HEK293 (cell line): ENCODE results near the gene ANTKMT.

ENCODE experiments used
- ELK4 ChIP-seq: IDR thresholded peaks from 2 replicates; pipeline ENCODE4 v1.6.1; 2011; ENCODE audit warnings: mild to moderate bottlenecking, low read depth, low read length, borderline replicate concordance
- KLF17 ChIP-seq: fragments of 450-650 bp; formaldehyde crosslinking; IDR thresholded peaks from 2 replicates; pipeline ENCODE4 v1.5.1; 2016; ENCODE audit warnings: missing biosample characterization, missing genetic modification characterization
- OVOL3 ChIP-seq: fragments of 450-650 bp; formaldehyde crosslinking; IDR thresholded peaks from 2 replicates; pipeline ENCODE4 v1.5.1; 2016; ENCODE audit warnings: missing biosample characterization, missing genetic modification characterization
- PRDM4 ChIP-seq: fragments of 450-650 bp; formaldehyde crosslinking; IDR thresholded peaks from 2 replicates; pipeline ENCODE4 v1.5.1; 2017; ENCODE audit warnings: missing biosample characterization, missing genetic modification characterization
- WT1 ChIP-seq: fragments of 450-650 bp; formaldehyde crosslinking; IDR thresholded peaks from 2 replicates; pipeline ENCODE4 v1.5.1; 2016; ENCODE audit warnings: missing biosample characterization, missing genetic modification characterization
- ZBTB11 ChIP-seq: fragments of 450-650 bp; formaldehyde crosslinking; conservative IDR thresholded peaks from 2 replicates; pipeline ENCODE4 v1.5.1; 2016; ENCODE audit warnings: low read depth, missing biosample characterization, missing genetic modification characterization
- ZBTB21 ChIP-seq: fragments of 450-650 bp; formaldehyde crosslinking; IDR thresholded peaks from 2 replicates; pipeline ENCODE4 v1.5.1; 2017; ENCODE audit warnings: missing biosample characterization, missing genetic modification characterization
- ZBTB26 ChIP-seq: fragments of 450-650 bp; formaldehyde crosslinking; optimal IDR thresholded peaks from 2 replicates; pipeline ENCODE3; 2016; ENCODE audit warnings: missing biosample characterization, mild to moderate bottlenecking, missing genetic modification characterization
- ZBTB6 ChIP-seq: fragments of 450-650 bp; formaldehyde crosslinking; IDR thresholded peaks from 2 replicates; pipeline ENCODE4 v1.5.1; 2017; ENCODE audit warnings: missing biosample characterization, missing genetic modification characterization
- ZNF112 ChIP-seq: fragments of 450-650 bp; formaldehyde crosslinking; IDR thresholded peaks from 2 replicates; pipeline ENCODE4 v1.5.0; 2017; ENCODE audit warnings: missing biosample characterization, missing genetic modification characterization
- ZNF133 ChIP-seq: fragments of 450-650 bp; formaldehyde crosslinking; IDR thresholded peaks from 2 replicates; pipeline ENCODE4 v1.5.1; 2016; ENCODE audit warnings: missing biosample characterization, missing genetic modification characterization
- ZNF146 ChIP-seq: fragments of 450-650 bp; formaldehyde crosslinking; IDR thresholded peaks from 2 replicates; pipeline ENCODE4 v1.5.1; 2016; ENCODE audit warnings: missing biosample characterization, missing genetic modification characterization
- ZNF157 ChIP-seq: fragments of 450-650 bp; formaldehyde crosslinking; IDR thresholded peaks from 2 replicates; pipeline ENCODE4 v1.5.1; 2016; ENCODE audit warnings: missing biosample characterization, missing genetic modification characterization
- ZNF354C ChIP-seq: fragments of 450-650 bp; formaldehyde crosslinking; IDR thresholded peaks from 2 replicates; pipeline ENCODE4 v1.5.1; 2016; ENCODE audit warnings: missing biosample characterization, missing genetic modification characterization, low read depth, borderline replicate concordance
- ZNF433 ChIP-seq: fragments of 450-650 bp; formaldehyde crosslinking; IDR thresholded peaks from 2 replicates; pipeline ENCODE4 v1.5.1; 2016; ENCODE audit warnings: missing biosample characterization, missing genetic modification characterization, low read depth
- ZNF513 ChIP-seq: fragments of 450-650 bp; IDR thresholded peaks from 2 replicates; pipeline ENCODE4 v1.5.1; 2018; ENCODE audit warnings: missing biosample characterization, missing genetic modification characterization
- ZNF514 ChIP-seq: fragments of 450-650 bp; formaldehyde crosslinking; IDR thresholded peaks from 2 replicates; pipeline ENCODE4 v1.5.1; 2016; ENCODE audit warnings: missing biosample characterization, missing genetic modification characterization
- ZNF549 ChIP-seq: fragments of 450-650 bp; IDR thresholded peaks from 2 replicates; pipeline ENCODE4 v1.5.1; 2018; ENCODE audit warnings: missing biosample characterization, missing genetic modification characterization, mild to moderate bottlenecking, inconsistent platforms, moderate library complexity
- ZNF571 ChIP-seq: fragments of 450-650 bp; formaldehyde crosslinking; IDR thresholded peaks from 2 replicates; pipeline ENCODE4 v1.5.0; 2017; ENCODE audit warnings: missing biosample characterization, missing genetic modification characterization
- ZNF621 ChIP-seq: fragments of 450-650 bp; formaldehyde crosslinking; IDR thresholded peaks from 2 replicates; pipeline ENCODE4 v1.5.1; 2017; ENCODE audit warnings: missing biosample characterization, missing genetic modification characterization
- ZNF660 ChIP-seq: fragments of 450-650 bp; IDR thresholded peaks from 2 replicates; pipeline ENCODE4 v1.5.1; 2018; ENCODE audit warnings: missing biosample characterization, mild to moderate bottlenecking, missing genetic modification characterization
- ZNF670 ChIP-seq: fragments of 450-650 bp; formaldehyde crosslinking; IDR thresholded peaks from 2 replicates; pipeline ENCODE4 v1.5.1; 2016; ENCODE audit warnings: missing biosample characterization, missing genetic modification characterization, low read depth
- ZSCAN30 ChIP-seq: fragments of 450-650 bp; IDR thresholded peaks from 2 replicates; pipeline ENCODE4 v1.5.1; 2018; ENCODE audit warnings: missing biosample characterization, mild to moderate bottlenecking, missing genetic modification characterization, moderate library complexity
- ZSCAN5A ChIP-seq: fragments of 450-650 bp; formaldehyde crosslinking; IDR thresholded peaks from 2 replicates; pipeline ENCODE4 v1.5.1; 2016; ENCODE audit warnings: missing biosample characterization, missing genetic modification characterization

Gene ANTKMT

GRCh38 chr16:683396-684070, 37.4 kb upstream of the ANTKMT start (continued):
- TF ChIP-seq ZBTB21 (no peak), ZNF513 (tag by site-specific recombination) (no peak), ZBTB6 (tag by site-specific recombination) (no peak), ZNF660 (no peak), ZNF433 (no peak), ZNF621 (tag by site-specific recombination) (no peak), ZSCAN5A (tag by site-specific recombination) (peak; percentile 98), ZNF571 (tag by site-specific recombination) (no peak), ELK4 (no peak), ZNF670 (tag by site-specific recombination) (no peak), PRDM4 (tag by site-specific recombination) (no peak), ZNF514 (no peak), ZSCAN30 (tag by site-specific recombination) (peak; percentile 24; the same call in 1 of the 2 replicates), OVOL3 (peak; percentile 38; the same call in 1 of the 2 replicates), KLF17 (peak; percentile 88), ZBTB26 (tag by site-specific recombination) (peak; percentile 97), ZNF549 (tag by site-specific recombination) (no peak), ZNF157 (tag by site-specific recombination) (no peak), ZNF112 (tag by site-specific recombination) (no peak), ZNF354C (tag by site-specific recombination) (no peak), WT1 (tag by site-specific recombination) (peak; percentile 48), ZBTB11 (tag by site-specific recombination) (no peak; the same call in 1 of the 2 replicates), ZNF146 (tag by site-specific recombination) (no peak), ZNF133 (0 out of 2 replicates have a peak, but pooled peaks have one; percentile 23)
